ENCODE measurements around the gene ANKFY1.
"Not testable (repeated sequence)": the region's sequence is repeated elsewhere in the genome, so short reads cannot be mapped to it uniquely, and the experiment has no call there.

The ANKFY1 gene

DNA sequence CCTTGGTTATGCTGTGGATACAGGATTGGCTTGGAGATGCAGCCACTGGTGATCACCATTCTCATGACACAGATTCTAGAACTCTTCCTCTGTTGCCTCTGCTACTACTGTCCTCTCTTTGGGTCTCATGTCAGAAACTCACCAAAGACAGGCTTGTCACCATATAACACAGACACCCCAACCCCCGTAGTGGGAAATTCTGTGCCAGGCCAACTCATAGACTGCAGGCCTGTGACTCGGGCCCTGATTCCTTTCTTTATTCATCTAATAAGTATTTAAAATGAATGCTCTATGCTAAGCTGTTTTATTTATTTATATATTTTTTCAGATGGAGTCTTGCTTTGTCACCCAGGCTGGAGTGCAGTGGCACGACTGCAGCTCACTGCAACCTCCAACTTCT, 111.3 kb downstream of the ANKFY1 start:
- no peak for DNase-seq

GRCh38 chr17:4150096-4150495, 113.7 kb downstream of the ANKFY1 start:
- no peak for DNase-seq

DNA sequence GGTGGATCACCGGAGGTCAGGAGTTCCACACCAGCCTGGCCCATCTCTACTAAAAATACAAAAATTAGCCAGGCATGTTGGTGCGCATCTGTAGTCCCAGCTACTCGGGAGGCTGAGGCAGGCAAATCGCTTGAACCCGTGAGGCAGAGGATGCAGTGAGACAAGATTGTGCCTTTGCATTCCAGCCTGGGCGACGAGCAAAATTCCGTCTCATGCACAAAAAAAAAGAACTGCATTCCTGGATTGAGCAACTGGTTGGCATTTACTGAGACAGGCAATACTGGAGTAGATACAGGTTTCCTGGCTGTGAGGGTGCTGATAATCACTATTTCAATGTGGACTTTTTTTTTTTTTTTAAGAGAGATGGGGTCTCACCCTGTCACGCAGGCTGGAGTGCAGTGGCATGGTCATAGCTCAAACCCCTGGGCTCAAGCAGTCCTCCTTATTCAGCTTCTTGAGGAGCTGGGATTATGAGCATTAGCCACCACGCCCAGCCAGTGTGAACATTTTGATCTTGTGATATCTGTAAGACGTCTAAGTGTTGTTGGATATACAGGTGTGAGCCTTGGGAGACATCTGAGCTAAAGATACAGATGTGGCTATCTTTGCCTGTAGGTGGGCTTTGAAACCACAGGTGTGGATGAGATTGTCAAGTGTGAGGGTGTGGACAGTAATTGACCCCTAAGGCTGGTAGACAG, 115.0 kb downstream of the ANKFY1 start:
- no peak for DNase-seq

- no peak for DNase-seq
Measured at GRCh38 chr17:4147751-4148310, 115.9 kb downstream of the ANKFY1 start.

- no peak for DNase-seq
Measured at GRCh38 chr17:4146641-4147040, 117.1 kb downstream of the ANKFY1 start.

DNA sequence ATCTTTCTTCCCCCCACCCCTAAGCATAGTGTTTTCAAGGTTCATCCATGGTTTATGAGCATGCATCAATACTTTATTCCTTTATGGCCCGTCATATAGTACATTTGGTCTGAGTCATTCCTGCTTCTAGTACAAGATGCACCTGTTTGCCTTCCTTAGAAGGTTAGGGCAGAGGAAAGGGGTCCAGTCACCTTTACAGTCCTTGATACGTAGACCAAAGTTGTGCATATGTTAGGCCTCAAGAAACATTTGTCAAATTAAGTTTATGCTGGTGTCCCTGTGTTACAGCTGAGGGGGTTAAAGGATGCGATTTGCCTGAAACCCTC, 119.4 kb downstream of the ANKFY1 start:
- DNase-seq = no peak

DNA sequence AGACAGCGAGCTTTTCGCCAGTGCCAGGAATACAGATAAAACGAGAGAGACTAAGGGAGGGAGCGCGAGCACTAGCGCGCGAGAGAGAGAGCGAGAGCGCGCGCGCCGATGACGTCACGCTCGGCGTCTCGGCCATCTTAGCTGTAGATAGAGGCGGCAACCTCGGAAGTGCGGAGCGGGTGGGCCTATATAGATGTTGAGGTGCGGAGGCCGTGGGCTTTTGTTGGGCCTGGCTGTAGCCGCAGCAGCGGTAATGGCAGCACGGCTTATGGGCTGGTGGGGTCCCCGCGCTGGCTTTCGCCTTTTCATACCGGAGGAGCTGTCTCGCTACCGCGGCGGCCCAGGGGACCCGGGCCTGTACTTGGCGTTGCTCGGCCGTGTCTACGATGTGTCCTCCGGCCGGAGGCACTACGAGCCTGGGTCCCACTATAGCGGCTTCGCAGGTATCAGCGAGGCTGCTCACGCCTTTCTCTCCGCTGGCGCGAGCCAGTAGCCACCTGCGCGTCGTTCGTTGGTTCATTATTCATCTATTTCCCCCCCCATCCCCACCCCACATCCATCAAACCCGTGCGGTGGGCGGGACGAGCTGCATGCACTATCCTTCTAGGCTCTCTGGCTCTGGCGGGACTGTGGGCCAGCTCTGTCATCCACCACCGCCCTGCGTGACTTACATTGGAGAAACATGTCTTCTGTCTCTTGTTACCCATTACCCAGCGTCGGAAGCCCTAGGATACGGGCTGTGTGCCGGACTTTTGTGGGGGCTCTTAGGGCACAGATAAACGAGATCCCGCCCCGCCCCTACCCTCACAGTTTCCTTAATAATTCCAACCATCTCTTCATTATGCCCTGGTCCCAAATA, 120.0 kb downstream of the ANKFY1 start:
- DNase-seq = peak; percentile 90

DNA sequence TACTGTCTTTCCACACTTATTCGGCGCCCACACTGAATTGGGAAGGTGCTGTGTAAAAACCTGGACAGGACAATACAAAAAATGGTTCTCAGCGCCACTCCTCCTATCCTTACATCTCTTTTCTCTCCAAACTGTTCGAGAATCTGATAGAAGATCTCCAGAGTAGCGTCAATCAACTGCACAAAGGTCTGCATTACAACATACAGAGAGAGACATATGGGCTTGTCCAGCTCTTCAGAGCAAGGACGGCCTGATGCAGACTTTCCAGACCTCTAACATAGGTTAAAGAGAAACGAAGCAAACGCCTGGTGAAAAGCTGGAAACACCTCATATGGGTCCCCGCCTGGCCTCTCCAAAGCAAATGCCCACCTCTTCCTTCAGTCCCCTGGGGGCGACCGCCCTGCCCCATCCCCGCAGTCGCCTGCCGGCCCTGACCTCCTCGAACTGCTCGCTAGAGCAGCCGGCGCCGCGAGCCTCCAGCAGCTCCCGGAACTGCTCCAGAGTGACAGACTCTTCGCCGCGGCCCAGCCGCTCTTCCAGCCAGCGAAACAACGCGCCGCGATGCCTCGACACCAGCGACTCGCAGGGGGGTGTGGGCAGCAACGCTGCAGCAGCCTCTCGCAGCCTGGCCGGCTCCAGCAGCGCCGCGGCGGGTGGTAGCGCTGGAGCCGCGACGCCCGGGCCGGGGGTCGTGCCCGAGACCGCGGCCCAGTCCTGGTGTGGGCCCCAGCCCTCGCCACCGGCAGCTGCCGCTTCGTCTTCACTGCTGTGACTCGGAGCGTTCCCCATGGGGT, 121.5 kb downstream of the ANKFY1 start:
- no peak for DNase-seq

GRCh38 chr17:4140125-4140524, 123.7 kb downstream of the ANKFY1 start:
- DNase-seq = no peak

DNA sequence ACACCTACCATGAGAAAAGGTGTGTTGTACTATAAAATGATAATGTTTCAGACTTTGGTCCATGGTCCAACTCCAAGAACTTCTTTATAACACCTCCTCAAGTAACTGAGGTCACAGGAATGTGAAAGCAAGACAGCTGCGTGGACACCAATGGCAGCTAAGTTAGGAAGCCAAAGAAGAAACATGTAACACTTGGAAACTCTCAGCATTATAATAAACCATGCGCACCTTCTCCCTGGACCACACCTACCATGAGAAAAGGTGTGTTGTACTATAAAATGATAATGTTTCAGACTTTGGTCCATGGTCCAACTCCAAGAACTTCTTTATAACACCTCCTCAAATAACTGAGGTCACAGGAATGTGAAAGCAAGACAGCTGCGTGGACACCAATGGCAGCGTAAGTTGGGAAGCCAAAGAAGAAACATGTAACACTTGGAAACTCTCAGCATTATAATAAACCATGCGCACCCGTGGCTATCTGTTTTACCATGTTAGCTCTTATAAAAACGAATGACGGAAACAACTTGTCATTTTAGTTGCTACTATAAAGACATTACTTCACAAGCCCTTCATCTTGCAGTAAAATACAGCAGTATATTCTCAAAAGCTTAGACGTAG, 124.8 kb downstream of the ANKFY1 start:
- DNase-seq = not testable (repeated sequence)

GRCh38 chr17:4136373-4136772, 127.4 kb downstream of the ANKFY1 start:
- DNase-seq = no peak

GRCh38 chr17:4135489-4135888, 128.3 kb downstream of the ANKFY1 start:
- DNase-seq = no peak

DNA sequence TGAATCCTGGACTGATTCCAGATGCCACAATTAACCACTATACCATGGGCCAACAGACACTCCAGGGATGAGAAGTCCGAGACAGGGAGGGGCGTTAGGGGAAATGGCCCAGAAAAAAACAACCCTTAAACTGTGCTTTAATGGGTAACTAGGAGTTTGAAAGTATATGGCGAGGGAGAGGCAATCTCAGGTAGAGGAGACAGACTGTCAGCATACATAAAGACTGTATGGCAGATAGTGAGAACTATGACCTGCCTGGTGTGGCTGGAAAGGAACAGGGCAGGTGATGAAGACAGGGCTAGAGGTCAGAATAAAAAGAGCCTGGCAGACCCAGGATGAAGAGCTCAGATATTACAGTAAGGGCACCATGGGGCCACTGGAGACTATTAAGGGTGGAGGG, 129.1 kb downstream of the ANKFY1 start:
- DNase-seq = no peak

GRCh38 chr17:4130715-4131114, 133.1 kb downstream of the ANKFY1 start:
- no peak for DNase-seq

- no peak for DNase-seq
Measured at GRCh38 chr17:4127555-4127954, 136.2 kb downstream of the ANKFY1 start.

DNA sequence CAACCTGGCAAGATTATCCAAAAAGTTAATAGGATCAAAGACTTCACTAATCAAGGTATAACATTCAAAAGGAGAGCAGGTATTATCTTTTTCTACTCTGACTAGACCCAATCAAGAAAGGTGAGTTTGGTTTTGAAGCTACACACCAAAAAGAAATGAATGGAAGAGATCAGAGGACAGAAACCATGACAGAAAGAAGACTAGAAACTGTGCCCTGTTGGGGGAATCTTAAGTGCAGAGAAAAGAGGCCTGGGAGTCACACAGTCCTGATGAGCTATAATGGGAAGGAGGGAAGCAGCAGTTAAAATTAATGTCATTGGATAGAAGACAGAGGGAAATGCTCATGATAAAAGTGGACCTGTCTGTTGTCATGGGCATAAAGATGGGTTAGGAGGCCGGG, 138.2 kb downstream of the ANKFY1 start:
- no peak for DNase-seq

DNA sequence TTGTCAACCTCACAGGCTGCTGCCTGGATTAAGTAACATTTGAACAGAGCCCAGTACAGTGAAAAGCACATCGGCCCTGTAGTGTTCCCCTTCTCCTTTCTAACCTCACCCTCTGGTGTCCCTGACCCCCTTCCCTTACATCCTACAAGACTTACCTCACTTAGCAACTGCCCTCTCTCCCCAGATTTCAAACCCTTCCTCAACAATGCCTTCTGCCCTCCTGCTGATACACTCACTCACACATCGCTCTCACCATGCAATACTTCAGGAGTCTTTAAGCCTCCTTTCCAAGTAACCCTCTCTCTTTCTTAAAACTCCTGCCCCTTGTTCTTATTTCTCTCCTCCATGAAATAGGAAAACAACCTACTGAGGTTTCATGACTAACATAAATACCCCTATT, 138.8 kb downstream of the ANKFY1 start:
- DNase-seq = no peak

DNA sequence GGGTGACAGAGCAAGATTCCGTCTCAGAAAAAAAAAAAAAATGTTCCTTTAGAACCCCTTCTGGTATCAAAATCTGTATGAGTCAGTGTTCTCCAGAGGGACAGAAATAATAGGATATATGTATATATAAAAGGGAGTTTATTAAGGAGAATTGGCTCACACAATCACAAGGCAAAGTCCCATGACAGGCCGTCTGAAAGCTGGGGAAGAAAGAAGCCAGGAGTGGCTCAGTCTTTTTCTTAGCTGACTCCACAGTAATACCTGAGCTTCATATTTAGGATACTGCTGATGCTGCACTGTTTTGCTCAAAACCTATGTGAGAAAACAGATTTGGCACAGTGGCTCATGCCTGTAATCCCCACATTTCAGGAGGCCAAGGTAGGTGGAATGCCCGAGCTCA, 143.4 kb downstream of the ANKFY1 start:
- no peak for DNase-seq

GRCh38 chr17:4119299-4119698, 144.5 kb downstream of the ANKFY1 start:
- DNase-seq = no peak

GRCh38 chr17:4118015-4118743, 145.6 kb downstream of the ANKFY1 start:
- DNase-seq = no peak

- no peak for DNase-seq
Measured at GRCh38 chr17:4116516-4116915, 147.3 kb downstream of the ANKFY1 start.

Measured in GDM1 (cell line).